ENCODE results near the gene OTUD7B.

The OTUD7B gene

GRCh38 chr1:150006881-150007421, 3.6 kb downstream of the OTUD7B start:
- Histone ChIP-seq H3K9me3 (ENCODE audit: low read length) (no peaks in the 10 kb centered on the region), H3K27me3 (ENCODE audit: insufficient read depth, low read length) (0 out of 2 replicates have a peak, but pooled peaks cover 4% of the 10 kb centered on the region), H3K4me2 (ENCODE audit: low read length) (no peak overlapping the region), H3K36me3 (ENCODE audit: insufficient read depth, low read length) (no peaks in the 10 kb centered on the region), H3K79me2 (ENCODE audit: insufficient read depth, low read length) (no peaks in the 10 kb centered on the region), H4K20me1 (ENCODE audit: insufficient read depth, low read length) (no peaks in the 10 kb centered on the region), H2AFZ (ENCODE audit: low read length) (no peak overlapping the region), H3K9ac (ENCODE audit: low read length) (no peak overlapping the region), H3K27ac (ENCODE audit: low read depth, low read length, poor library complexity, severe bottlenecking) (no peak overlapping the region), H3K4me1 (ENCODE audit: insufficient read depth, low read length, severe bottlenecking) (peaks cover 16% of the 10 kb centered on the region), H3K4me3 (ENCODE audit: low read depth, low read length, poor library complexity, severe bottlenecking) (no peak overlapping the region), H3K9me2 (ENCODE audit: low read depth, low read length) (no peaks in the 10 kb centered on the region), H3F3A (ENCODE audit: insufficient read depth, low read length) (no peaks in the 10 kb centered on the region)
- TF ChIP-seq EZH2 (IDR thresholded peaks at IDR 0.05; ENCODE audit: borderline replicate concordance, low read length), result no peak
- no peak for TF ChIP-seq CTCF (IDR thresholded peaks at IDR 0.05; ENCODE audit: low read length)

GRCh38 chr1:150005606-150006005, 4.9 kb downstream of the OTUD7B start:
- Histone ChIP-seq H3K9me2 (ENCODE audit: low read depth, low read length) (no peaks in the 10 kb centered on the region), H3K9me3 (ENCODE audit: low read length) (no peaks in the 10 kb centered on the region), H3K4me2 (ENCODE audit: low read length) (no peak overlapping the region), H2AFZ (ENCODE audit: low read length) (no peak overlapping the region), H3K36me3 (ENCODE audit: insufficient read depth, low read length) (no peaks in the 10 kb centered on the region), H4K20me1 (ENCODE audit: insufficient read depth, low read length) (no peaks in the 10 kb centered on the region), H3K4me3 (ENCODE audit: low read depth, low read length, poor library complexity, severe bottlenecking) (no peak overlapping the region), H3K27me3 (ENCODE audit: insufficient read depth, low read length) (0 out of 2 replicates have a peak, but pooled peaks cover 4% of the 10 kb centered on the region), H3F3A (ENCODE audit: insufficient read depth, low read length) (no peaks in the 10 kb centered on the region), H3K79me2 (ENCODE audit: insufficient read depth, low read length) (no peaks in the 10 kb centered on the region), H3K9ac (ENCODE audit: low read length) (no peak overlapping the region), H3K27ac (ENCODE audit: low read depth, low read length, poor library complexity, severe bottlenecking) (no peak overlapping the region), H3K4me1 (ENCODE audit: insufficient read depth, low read length, severe bottlenecking) (peaks cover 11% of the 10 kb centered on the region)
- TF ChIP-seq CTCF (IDR thresholded peaks at IDR 0.05; ENCODE audit: low read length), result no peak
- TF ChIP-seq EZH2 (IDR thresholded peaks at IDR 0.05; ENCODE audit: borderline replicate concordance, low read length), result no peak

- Histone ChIP-seq H3K4me2 (ENCODE audit: low read length) (no peak overlapping the region), H3K27ac (ENCODE audit: low read depth, low read length, poor library complexity, severe bottlenecking) (no peak overlapping the region), H2AFZ (ENCODE audit: low read length) (no peak overlapping the region), H3K4me1 (ENCODE audit: insufficient read depth, low read length, severe bottlenecking) (no peaks in the 10 kb centered on the region), H3F3A (ENCODE audit: insufficient read depth, low read length) (no peaks in the 10 kb centered on the region), H3K9me2 (ENCODE audit: low read depth, low read length) (no peaks in the 10 kb centered on the region), H3K27me3 (ENCODE audit: insufficient read depth, low read length) (0 out of 2 replicates have a peak, but pooled peaks cover 4% of the 10 kb centered on the region), H4K20me1 (ENCODE audit: insufficient read depth, low read length) (no peaks in the 10 kb centered on the region), H3K9ac (ENCODE audit: low read length) (no peak overlapping the region), H3K9me3 (ENCODE audit: low read length) (no peaks in the 10 kb centered on the region), H3K79me2 (ENCODE audit: insufficient read depth, low read length) (no peaks in the 10 kb centered on the region), H3K4me3 (ENCODE audit: low read depth, low read length, poor library complexity, severe bottlenecking) (no peak overlapping the region), H3K36me3 (ENCODE audit: insufficient read depth, low read length) (no peaks in the 10 kb centered on the region)
- TF ChIP-seq EZH2 (IDR thresholded peaks at IDR 0.05; ENCODE audit: borderline replicate concordance, low read length), result no peak
- no peak for TF ChIP-seq CTCF (IDR thresholded peaks at IDR 0.05; ENCODE audit: low read length)
These were observed 6.7 kb downstream of the OTUD7B start for GRCh38 chr1:150003801-150004200.
